Transverse colon (tissue), 4 donors: ENCODE results near the gene RBX1.

Source experiments
- POLR2A ChIP-seq: fragments of 450-650 bp; IDR thresholded peaks from one replicate; pipeline ENCODE4 v1.6.1; 2016; ENCODE audit warnings: antibody characterized with exemption, mild to moderate bottlenecking, moderate library complexity
- POLR2AphosphoS5 ChIP-seq, 3 donors: sonication (generic); formaldehyde crosslinking; IDR thresholded peaks; one replicate each; pipeline ENCODE4 v1.6.1; 2016; ENCODE audit warnings: antibody characterized with exemption in 3 of 3
- TF ChIP-seq, protein P1 (sequence below), 5 experiments: fragments of 200-600 bp in 3 of 5; fragments of 450-650 bp in 2 of 5; sonication (generic) in 3 of 5; IDR thresholded peaks; 1 replicate in 2 of 5; 2 replicates in 3 of 5; pipeline ENCODE4 v1.5.1; 2016 to 2017; ENCODE audit warnings: antibody characterized with exemption in 5 of 5, inconsistent platforms in 3 of 5, mild to moderate bottlenecking in 2 of 5, moderate library complexity in 1 of 5

- no peak for TF ChIP-seq POLR2AphosphoS5 (IDR thresholded peaks at IDR 0.05)
- TF ChIP-seq, protein P1, sequence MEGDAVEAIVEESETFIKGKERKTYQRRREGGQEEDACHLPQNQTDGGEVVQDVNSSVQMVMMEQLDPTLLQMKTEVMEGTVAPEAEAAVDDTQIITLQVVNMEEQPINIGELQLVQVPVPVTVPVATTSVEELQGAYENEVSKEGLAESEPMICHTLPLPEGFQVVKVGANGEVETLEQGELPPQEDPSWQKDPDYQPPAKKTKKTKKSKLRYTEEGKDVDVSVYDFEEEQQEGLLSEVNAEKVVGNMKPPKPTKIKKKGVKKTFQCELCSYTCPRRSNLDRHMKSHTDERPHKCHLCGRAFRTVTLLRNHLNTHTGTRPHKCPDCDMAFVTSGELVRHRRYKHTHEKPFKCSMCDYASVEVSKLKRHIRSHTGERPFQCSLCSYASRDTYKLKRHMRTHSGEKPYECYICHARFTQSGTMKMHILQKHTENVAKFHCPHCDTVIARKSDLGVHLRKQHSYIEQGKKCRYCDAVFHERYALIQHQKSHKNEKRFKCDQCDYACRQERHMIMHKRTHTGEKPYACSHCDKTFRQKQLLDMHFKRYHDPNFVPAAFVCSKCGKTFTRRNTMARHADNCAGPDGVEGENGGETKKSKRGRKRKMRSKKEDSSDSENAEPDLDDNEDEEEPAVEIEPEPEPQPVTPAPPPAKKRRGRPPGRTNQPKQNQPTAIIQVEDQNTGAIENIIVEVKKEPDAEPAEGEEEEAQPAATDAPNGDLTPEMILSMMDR (IDR thresholded peaks at IDR 0.05), result no peak
- no peak for TF ChIP-seq POLR2A
Measured at GRCh38 chr22:40904101-40904500, 47.1 kb upstream of the RBX1 start.
